Esophagus squamous epithelium (tissue), 4 donors: Measurements from ENCODE around the gene TNRC6A.

Experiments
- CTCF ChIP-seq, 6 experiments: fragments of 450-650 bp in 4 of 6; fragments of 200-600 bp in 2 of 6; sonication (generic) in 2 of 6; IDR thresholded peaks; one replicate each; pipeline ENCODE4 v1.5.1; 2016 to 2019; ENCODE audit warnings: antibody characterized with exemption in 6 of 6, mild to moderate bottlenecking in 4 of 6, moderate library complexity in 4 of 6
- POLR2A ChIP-seq, 4 donors: fragments of 450-650 bp; IDR thresholded peaks; one replicate each; pipeline ENCODE4 v1.6.1; 2017; ENCODE audit warnings: antibody characterized with exemption in 4 of 4, mild to moderate bottlenecking in 4 of 4, moderate library complexity in 3 of 4

- TF ChIP-seq CTCF (IDR thresholded peaks at IDR 0.05) (no peak), POLR2A (IDR thresholded peaks at IDR 0.05) (no peak)
These were observed 19.9 kb downstream of the TNRC6A start for GRCh38 chr16:24749310-24749709.
